Measurements from ENCODE around the gene SIT1. TPM values are rescaled to one million over a fixed set of nuclear protein-coding genes. Genes with fewer than 3 reads are reported as not detected.

The SIT1 gene
- total RNA-seq, 2 donors from 2014 or later, result 0.68 TPM; not detected in 1

DNA sequence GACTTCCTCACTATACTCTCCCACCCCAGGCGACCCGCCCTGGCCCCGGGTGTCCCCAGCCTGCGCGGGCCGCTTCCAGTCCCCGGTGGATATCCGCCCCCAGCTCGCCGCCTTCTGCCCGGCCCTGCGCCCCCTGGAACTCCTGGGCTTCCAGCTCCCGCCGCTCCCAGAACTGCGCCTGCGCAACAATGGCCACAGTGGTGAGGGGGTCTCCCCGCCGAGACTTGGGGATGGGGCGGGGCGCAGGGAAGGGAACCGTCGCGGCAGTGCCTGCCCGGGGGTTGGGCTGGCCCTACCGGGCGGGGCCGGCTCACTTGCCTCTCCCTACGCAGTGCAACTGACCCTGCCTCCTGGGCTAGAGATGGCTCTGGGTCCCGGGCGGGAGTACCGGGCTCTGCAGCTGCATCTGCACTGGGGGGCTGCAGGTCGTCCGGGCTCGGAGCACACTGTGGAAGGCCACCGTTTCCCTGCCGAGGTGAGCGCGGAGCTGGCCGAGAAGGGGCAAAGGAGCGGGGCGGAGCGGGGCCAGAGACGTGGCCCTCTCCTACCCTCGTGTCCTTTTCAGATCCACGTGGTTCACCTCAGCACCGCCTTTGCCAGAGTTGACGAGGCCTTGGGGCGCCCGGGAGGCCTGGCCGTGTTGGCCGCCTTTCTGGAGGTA lies 25.1 kb upstream of the SIT1 start:
- DNase-seq (ENCODE audit: low spot score), result no peak
- Histone ChIP-seq H3K9me3 (no peaks in the 10 kb centered on the region), H3K4me1 (ENCODE audit: control insufficient read depth in 1 of 2, low read depth in 2 of 2) (peaks cover 15 to 49% of the 10 kb centered on the region in 2 donors), H3K27me3 (replicated peaks; ENCODE audit: insufficient read depth) (no peaks in the 10 kb centered on the region), H3K27ac (peak overlapping the region in 1 of 2 donors; percentile 6), H3K4me3 (peak overlapping the region; percentile 76), H3K36me3 (no peaks in the 10 kb centered on the region)
- TF ChIP-seq, protein P1, sequence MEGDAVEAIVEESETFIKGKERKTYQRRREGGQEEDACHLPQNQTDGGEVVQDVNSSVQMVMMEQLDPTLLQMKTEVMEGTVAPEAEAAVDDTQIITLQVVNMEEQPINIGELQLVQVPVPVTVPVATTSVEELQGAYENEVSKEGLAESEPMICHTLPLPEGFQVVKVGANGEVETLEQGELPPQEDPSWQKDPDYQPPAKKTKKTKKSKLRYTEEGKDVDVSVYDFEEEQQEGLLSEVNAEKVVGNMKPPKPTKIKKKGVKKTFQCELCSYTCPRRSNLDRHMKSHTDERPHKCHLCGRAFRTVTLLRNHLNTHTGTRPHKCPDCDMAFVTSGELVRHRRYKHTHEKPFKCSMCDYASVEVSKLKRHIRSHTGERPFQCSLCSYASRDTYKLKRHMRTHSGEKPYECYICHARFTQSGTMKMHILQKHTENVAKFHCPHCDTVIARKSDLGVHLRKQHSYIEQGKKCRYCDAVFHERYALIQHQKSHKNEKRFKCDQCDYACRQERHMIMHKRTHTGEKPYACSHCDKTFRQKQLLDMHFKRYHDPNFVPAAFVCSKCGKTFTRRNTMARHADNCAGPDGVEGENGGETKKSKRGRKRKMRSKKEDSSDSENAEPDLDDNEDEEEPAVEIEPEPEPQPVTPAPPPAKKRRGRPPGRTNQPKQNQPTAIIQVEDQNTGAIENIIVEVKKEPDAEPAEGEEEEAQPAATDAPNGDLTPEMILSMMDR (IDR thresholded peaks at IDR 0.05), result no peak
- ATAC-seq (ENCODE audit: insufficient number of reproducible peaks, low FRiP score, low read depth), result no peak

DNA sequence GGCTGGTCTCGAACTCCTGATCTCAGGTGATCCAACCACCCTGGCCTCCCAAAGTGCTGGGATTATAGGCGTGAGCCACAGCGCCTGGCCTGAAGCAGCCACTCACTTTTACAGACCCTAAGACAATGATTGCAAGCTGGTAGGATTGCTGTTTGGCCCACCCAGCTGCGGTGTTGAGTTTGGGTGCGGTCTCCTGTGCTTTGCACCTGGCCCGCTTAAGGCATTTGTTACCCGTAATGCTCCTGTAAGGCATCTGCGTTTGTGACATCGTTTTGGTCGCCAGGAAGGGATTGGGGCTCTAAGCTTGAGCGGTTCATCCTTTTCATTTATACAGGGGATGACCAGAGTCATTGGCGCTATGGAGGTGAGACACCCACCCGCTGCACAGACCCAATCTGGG lies 24.5 kb upstream of the SIT1 start:
- Histone ChIP-seq H3K27me3 (replicated peaks; ENCODE audit: insufficient read depth) (no peaks in the 10 kb centered on the region), H3K9me3 (no peaks in the 10 kb centered on the region), H3K4me3 (peak overlapping the region; percentile 76), H3K27ac (no peak overlapping the region), H3K36me3 (no peaks in the 10 kb centered on the region), H3K4me1 (ENCODE audit: control insufficient read depth in 1 of 2, low read depth in 2 of 2) (peaks cover 15 to 43% of the 10 kb centered on the region in 2 donors)
- no peak for DNase-seq (ENCODE audit: low spot score)
- no peak for ATAC-seq (ENCODE audit: insufficient number of reproducible peaks, low FRiP score, low read depth)
- TF ChIP-seq, protein P1 (IDR thresholded peaks at IDR 0.05), result no peak

DNA sequence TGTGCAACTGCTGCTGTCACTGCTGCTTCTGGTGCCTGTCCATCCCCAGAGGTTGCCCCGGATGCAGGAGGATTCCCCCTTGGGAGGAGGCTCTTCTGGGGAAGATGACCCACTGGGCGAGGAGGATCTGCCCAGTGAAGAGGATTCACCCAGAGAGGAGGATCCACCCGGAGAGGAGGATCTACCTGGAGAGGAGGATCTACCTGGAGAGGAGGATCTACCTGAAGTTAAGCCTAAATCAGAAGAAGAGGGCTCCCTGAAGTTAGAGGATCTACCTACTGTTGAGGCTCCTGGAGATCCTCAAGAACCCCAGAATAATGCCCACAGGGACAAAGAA lies 23.3 kb upstream of the SIT1 start:
- H3K27ac ChIP-seq, result peak overlapping the region in 1 of 2 donors; percentile 14
- TF ChIP-seq, protein P1 (IDR thresholded peaks at IDR 0.05), result no peak
- no peak for ATAC-seq (ENCODE audit: insufficient number of reproducible peaks, low FRiP score, low read depth)

GRCh38 chr9:35673132-35674024 lies 22.6 kb upstream of the SIT1 start, which contains the start of gene CA9:
TSS of gene CA9 (plus strand) at chr9:35673928. CDS start at chr9:35673960, 32 bp downstream.
- no peak within 1 kb of the TSS for H3K4me3 ChIP-seq
- no peaks in the 10 kb centered on the region for H3K9me3 ChIP-seq
- ATAC-seq (ENCODE audit: insufficient number of reproducible peaks, low FRiP score, low read depth) (no peak), DNase-seq (ENCODE audit: low spot score) (no peak)
- TF ChIP-seq, protein P1 (IDR thresholded peaks at IDR 0.05), result no peak
- H3K36me3 ChIP-seq, result no peaks in the 10 kb centered on the region
- H3K27me3 ChIP-seq (replicated peaks; ENCODE audit: insufficient read depth), result no peaks in the 10 kb centered on the region
- H3K4me1 ChIP-seq (ENCODE audit: control insufficient read depth in 1 of 2, low read depth in 2 of 2), result peaks cover 15 to 40% of the 10 kb centered on the region in 2 donors
- H3K27ac ChIP-seq, result peak within 1 kb of the TSS in 1 of 2 donors; percentile 23

More for the DNA sequence above, 23.3 kb upstream of the SIT1 start:
- no peaks in the 10 kb centered on the region for H3K9me3 ChIP-seq
- H3K4me3 ChIP-seq, result no peak overlapping the region
- H3K36me3 ChIP-seq, result no peaks in the 10 kb centered on the region
- H3K27me3 ChIP-seq (replicated peaks; ENCODE audit: insufficient read depth), result no peaks in the 10 kb centered on the region
- no peak for DNase-seq (ENCODE audit: low spot score)
- peaks cover 15 to 40% of the 10 kb centered on the region in 2 donors for H3K4me1 ChIP-seq (ENCODE audit: control insufficient read depth in 1 of 2, low read depth in 2 of 2)

Data from thoracic aorta (tissue), 2 donors.